Liver (tissue), 9 donors: Measurements from ENCODE around the gene PDGFB. TPM values are rescaled to one million over a fixed set of nuclear protein-coding genes. Genes with fewer than 3 reads are reported as not detected.

Experiments
- DNase-seq: peaks from one replicate; pipeline ENCODE4 v3.0.0-alpha.2; 2017; ENCODE audit warnings: low spot score
- H3K27ac ChIP-seq, 2 donors: one replicate each; pipeline ENCODE4 v1.7.0; 2013; ENCODE audit warnings: inconsistent platforms in 2 of 2, low read length in 2 of 2, control low read depth in 1 of 2, low read depth in 1 of 2, mild to moderate bottlenecking in 1 of 2
- H3K27me3 ChIP-seq, 4 donors: one replicate each; pipeline versions ENCODE4 v1.6.1 to v1.7.0; 2013; ENCODE audit warnings: low read length in 3 of 4, inconsistent platforms in 1 of 4, mild to moderate bottlenecking in 1 of 4, moderate library complexity in 1 of 4; ENCODE audit not compliant: control insufficient read depth in 4 of 4, insufficient read depth in 4 of 4
- H3K36me3 ChIP-seq, 4 donors: one replicate each; pipeline versions ENCODE4 v1.6.1 to v1.7.0; 2013; ENCODE audit warnings: low read length in 3 of 4, mild to moderate bottlenecking in 3 of 4, low read depth in 1 of 4, moderate library complexity in 1 of 4; ENCODE audit not compliant: control insufficient read depth in 4 of 4, insufficient read depth in 3 of 4
- H3K4me1 ChIP-seq, 4 donors: one replicate each; pipeline versions ENCODE4 v1.6.1 to v1.7.0; 2013; ENCODE audit warnings: low read length in 3 of 4, mild to moderate bottlenecking in 3 of 4, moderate library complexity in 1 of 4; ENCODE audit not compliant: control insufficient read depth in 4 of 4, insufficient read depth in 4 of 4
- H3K4me3 ChIP-seq, 3 donors: one replicate each; pipeline versions ENCODE4 v1.6.1 to v1.7.0; 2013; ENCODE audit warnings: low read length in 3 of 3, control low read depth in 1 of 3, low read depth in 1 of 3, mild to moderate bottlenecking in 1 of 3
- H3K9ac ChIP-seq, 2 donors: one replicate each; pipeline ENCODE4 v1.7.0; 2013; ENCODE audit warnings: low read length in 2 of 2, mild to moderate bottlenecking in 2 of 2, moderate library complexity in 2 of 2, control low read depth in 1 of 2, low read depth in 1 of 2
- H3K9me3 ChIP-seq, 4 donors: one replicate each; pipeline versions ENCODE4 v1.6.1 to v1.7.0; 2013; ENCODE audit warnings: low read length in 3 of 4; ENCODE audit not compliant: control insufficient read depth in 4 of 4
- ATF3 ChIP-seq: IDR thresholded peaks from 2 replicates; pipeline ENCODE4 v1.6.1; 2016; ENCODE audit warnings: antibody characterized with exemption
- CTCF ChIP-seq: fragments of 150-350 bp; IDR thresholded peaks from 2 replicates; pipeline ENCODE4 v1.5.1; 2017; ENCODE audit warnings: improper control_type of control experiment, low read depth, low read length; ENCODE audit not compliant: missing input control
- EGR1 ChIP-seq, 2 donors: IDR thresholded peaks; 2 replicates each; pipeline ENCODE4 v1.6.1; 2016 to 2018; ENCODE audit warnings: antibody characterized with exemption in 2 of 2, low read depth in 2 of 2
- FOXA1 ChIP-seq: IDR thresholded peaks from 2 replicates; pipeline ENCODE4 v1.6.1; 2016; ENCODE audit warnings: antibody characterized with exemption
- FOXA2 ChIP-seq: IDR thresholded peaks from 2 replicates; pipeline ENCODE4 v1.6.1; 2016; ENCODE audit warnings: antibody characterized with exemption
- GABPA ChIP-seq, 2 donors: IDR thresholded peaks in 1 of 2; conservative IDR thresholded peaks in 1 of 2; 2 replicates each; pipeline ENCODE4 v1.6.1; 2016; ENCODE audit warnings: antibody characterized with exemption in 2 of 2, mild to moderate bottlenecking in 1 of 2, moderate library complexity in 1 of 2
- HNF4A ChIP-seq, 2 donors: conservative IDR thresholded peaks; 2 replicates each; pipeline ENCODE4 v1.6.1; 2016; ENCODE audit warnings: antibody characterized with exemption in 2 of 2, mild to moderate bottlenecking in 2 of 2
- HNF4G ChIP-seq: IDR thresholded peaks from 2 replicates; pipeline ENCODE4 v1.6.1; 2016; ENCODE audit warnings: antibody characterized with exemption
- JUND ChIP-seq, 2 donors: IDR thresholded peaks; 2 replicates each; pipeline ENCODE4 v1.6.1; 2016; ENCODE audit warnings: antibody characterized with exemption in 2 of 2
- RAD21 ChIP-seq, 2 donors: IDR thresholded peaks; 2 replicates each; pipeline ENCODE4 v1.6.1; 2016; ENCODE audit warnings: antibody characterized with exemption in 2 of 2, mild to moderate bottlenecking in 2 of 2
- RXRA ChIP-seq, 2 donors: IDR thresholded peaks; 2 replicates each; pipeline ENCODE4 v1.6.1; 2017 to 2018; ENCODE audit warnings: antibody characterized with exemption in 2 of 2, mild to moderate bottlenecking in 1 of 2
- SP1 ChIP-seq: IDR thresholded peaks from 2 replicates; pipeline ENCODE4 v1.6.1; 2018; ENCODE audit warnings: antibody characterized with exemption, mild to moderate bottlenecking
- TAF1 ChIP-seq: conservative IDR thresholded peaks from 2 replicates; pipeline ENCODE4 v1.6.1; 2016; ENCODE audit warnings: antibody characterized with exemption, mild to moderate bottlenecking
- YY1 ChIP-seq: IDR thresholded peaks from 2 replicates; pipeline ENCODE4 v1.6.1; 2016; ENCODE audit warnings: antibody characterized with exemption, mild to moderate bottlenecking
- ZBTB33 ChIP-seq: IDR thresholded peaks from 2 replicates; pipeline ENCODE4 v1.6.1; 2016; ENCODE audit warnings: antibody characterized with exemption
- WGBS: extraction: QIAGEN DNeasy Blood & Tissue Kit; methylation state at CpG from one replicate; pipeline ENCODE4 v1.1.7; 2013; 5-methylcytosine and 5-hydroxymethylcytosine counted together
- polyA plus RNA-seq, 2 donors: library from polyadenylated mRNA; stranded (reverse) in 1 of 2; unstranded in 1 of 2; fragments of 200-250 nt in 1 of 2; fragments of >200 nt in 1 of 2; fragmentation: Nextera tagmentation in 1 of 2; extraction: Ambion mirVana in 1 of 2; gene quantifications; one replicate each; pipeline versions ENCODE4 v1.2.1 to v1.2.3, GENCODE V29; 2013 to 2015
- total RNA-seq, 2 donors: library from RNA; depleted of rRNA; stranded (reverse); fragments of >200 nt; gene quantifications; one replicate each; pipeline ENCODE4 v1.2.3, GENCODE V29; 2014
- TF ChIP-seq, protein P1 (sequence below): IDR thresholded peaks from 2 replicates; pipeline ENCODE4 v1.6.1; 2016; ENCODE audit warnings: antibody characterized with exemption, mild to moderate bottlenecking
- TF ChIP-seq, protein P2 (sequence below): IDR thresholded peaks from 2 replicates; pipeline ENCODE4 v1.6.1; 2016; ENCODE audit warnings: antibody characterized with exemption
- donor health status: healthy.
- donor health status: healthy.
- donor health status: healthy.
- donor health status: healthy.
- donor health status: healthy.

PDGFB gene
- total and polyA plus RNA-seq, 4 donors: 0.25 to 4.5 (median 1.7) TPM

DNA sequence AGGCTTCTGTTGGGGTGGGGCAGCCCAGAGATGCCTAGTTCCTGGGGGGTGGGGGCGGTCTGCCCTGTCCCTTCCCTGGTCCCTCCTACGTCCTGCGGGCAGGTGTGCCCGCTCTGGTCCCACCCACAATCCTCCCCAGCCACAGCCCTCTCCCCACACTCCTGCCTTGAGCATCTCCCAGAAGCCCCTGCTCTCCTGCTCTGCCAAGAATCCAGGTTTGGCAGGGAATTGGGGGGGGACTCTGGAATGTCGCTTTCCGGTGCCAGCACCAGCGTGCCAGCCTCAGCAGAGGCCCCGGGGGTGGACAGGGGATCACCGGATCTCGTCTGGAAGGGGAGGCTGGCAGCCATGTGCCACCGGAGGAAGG is 11.4 kb upstream of the PDGFB start:
- Histone ChIP-seq H3K4me3 (no peak overlapping the region), H3K9me3 (peaks cover under 1 to 3% (median 3%) of the 10 kb centered on the region in 4 donors), H3K9ac (no peak overlapping the region), H3K27me3 (no peaks in the 10 kb centered on the region), H3K36me3 (no peaks in the 10 kb centered on the region), H3K27ac (no peak overlapping the region), H3K4me1 (peaks cover 2 to 7% (median 3%) of the 10 kb centered on the region in 4 donors)
- DNase-seq: no peak
- WGBS: 86% methylated on average over 11 of the region's 11 CpGs
- TF ChIP-seq ZBTB33: no peak
- TF ChIP-seq RXRA (IDR thresholded peaks at IDR 0.05): no peak
- no peak for TF ChIP-seq JUND (IDR thresholded peaks at IDR 0.05)

DNA sequence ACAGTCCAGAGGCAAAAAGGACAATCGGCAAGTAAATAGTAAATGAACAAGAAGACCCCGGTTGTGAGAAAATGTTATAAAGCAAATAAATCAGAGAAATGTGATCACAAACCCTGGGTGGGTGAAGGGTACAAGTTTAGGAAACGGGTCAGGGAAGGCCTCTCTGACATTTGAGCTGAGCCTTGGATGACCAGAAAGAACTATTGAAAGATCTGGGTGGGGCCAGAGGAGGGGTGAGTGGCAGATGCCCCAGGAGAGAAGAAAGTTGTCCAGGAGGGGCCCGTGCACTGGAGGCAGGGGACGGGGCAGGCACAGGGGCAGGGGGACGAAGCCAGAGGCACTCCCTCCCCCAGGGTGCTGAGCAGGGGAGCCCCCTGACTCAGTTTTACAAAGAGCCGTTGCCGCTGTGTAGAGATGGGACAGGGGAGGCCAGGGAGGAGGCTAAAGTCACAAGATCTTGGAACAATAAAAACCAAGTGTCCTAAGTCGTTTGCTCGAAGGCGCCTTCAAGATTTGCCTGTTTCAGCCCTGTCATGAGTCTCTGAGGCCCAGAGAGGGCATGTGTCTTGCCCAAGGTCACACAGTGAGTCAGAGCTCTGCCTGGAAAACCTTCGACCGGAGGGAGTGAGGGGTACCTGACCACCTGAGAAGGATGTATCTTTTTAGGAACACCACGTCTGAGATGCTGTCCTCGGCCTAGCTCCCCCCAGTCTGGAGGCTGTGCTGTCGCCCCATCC is 10.8 kb upstream of the PDGFB start:
- no peaks in the 10 kb centered on the region for H3K27me3 ChIP-seq

DNA sequence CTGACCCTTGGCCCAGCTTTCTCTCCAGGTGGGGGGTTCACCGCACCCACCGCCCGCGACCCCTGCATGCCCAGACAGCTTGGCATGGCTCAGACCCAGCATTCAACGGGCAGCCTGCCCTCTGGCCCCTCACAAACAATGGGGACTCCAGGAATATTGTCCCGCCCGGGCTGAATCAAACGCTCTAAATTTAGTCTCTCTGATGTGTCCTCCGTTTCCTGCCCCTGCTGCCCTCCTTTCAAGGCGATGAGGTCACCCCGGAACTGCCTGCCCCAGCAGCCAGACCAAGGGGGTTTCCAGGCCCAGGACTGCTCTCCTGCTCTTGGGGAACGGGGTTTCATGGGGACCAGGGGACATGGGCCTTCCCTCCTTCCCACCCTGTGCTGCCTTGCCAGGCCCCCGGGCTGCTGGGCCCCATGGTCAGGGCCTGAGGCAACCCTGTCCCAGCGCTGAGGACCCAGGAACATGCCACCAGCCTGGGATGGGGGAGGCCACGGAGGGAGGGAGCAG is 10.1 kb upstream of the PDGFB start:
- Histone ChIP-seq H3K27ac (peak overlapping the region in 1 of 2 donors; percentile 30), H3K27me3 (no peaks in the 10 kb centered on the region), H3K9me3 (no peaks in the 10 kb centered on the region), H3K36me3 (no peaks in the 10 kb centered on the region), H3K4me3 (no peak overlapping the region), H3K4me1 (peaks cover 2 to 7% (median 3%) of the 10 kb centered on the region in 4 donors), H3K9ac (no peak overlapping the region)
- no peak for DNase-seq
- 58% methylated on average over 15 of the region's 15 CpGs for WGBS
- no peak for TF ChIP-seq YY1
- TF ChIP-seq, protein P1, sequence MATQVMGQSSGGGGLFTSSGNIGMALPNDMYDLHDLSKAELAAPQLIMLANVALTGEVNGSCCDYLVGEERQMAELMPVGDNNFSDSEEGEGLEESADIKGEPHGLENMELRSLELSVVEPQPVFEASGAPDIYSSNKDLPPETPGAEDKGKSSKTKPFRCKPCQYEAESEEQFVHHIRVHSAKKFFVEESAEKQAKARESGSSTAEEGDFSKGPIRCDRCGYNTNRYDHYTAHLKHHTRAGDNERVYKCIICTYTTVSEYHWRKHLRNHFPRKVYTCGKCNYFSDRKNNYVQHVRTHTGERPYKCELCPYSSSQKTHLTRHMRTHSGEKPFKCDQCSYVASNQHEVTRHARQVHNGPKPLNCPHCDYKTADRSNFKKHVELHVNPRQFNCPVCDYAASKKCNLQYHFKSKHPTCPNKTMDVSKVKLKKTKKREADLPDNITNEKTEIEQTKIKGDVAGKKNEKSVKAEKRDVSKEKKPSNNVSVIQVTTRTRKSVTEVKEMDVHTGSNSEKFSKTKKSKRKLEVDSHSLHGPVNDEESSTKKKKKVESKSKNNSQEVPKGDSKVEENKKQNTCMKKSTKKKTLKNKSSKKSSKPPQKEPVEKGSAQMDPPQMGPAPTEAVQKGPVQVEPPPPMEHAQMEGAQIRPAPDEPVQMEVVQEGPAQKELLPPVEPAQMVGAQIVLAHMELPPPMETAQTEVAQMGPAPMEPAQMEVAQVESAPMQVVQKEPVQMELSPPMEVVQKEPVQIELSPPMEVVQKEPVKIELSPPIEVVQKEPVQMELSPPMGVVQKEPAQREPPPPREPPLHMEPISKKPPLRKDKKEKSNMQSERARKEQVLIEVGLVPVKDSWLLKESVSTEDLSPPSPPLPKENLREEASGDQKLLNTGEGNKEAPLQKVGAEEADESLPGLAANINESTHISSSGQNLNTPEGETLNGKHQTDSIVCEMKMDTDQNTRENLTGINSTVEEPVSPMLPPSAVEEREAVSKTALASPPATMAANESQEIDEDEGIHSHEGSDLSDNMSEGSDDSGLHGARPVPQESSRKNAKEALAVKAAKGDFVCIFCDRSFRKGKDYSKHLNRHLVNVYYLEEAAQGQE: no peak
- no peak for TF ChIP-seq JUND (IDR thresholded peaks at IDR 0.05)
- TF ChIP-seq GABPA (IDR thresholded peaks at IDR 0.05 in 1 of 2, conservative IDR thresholded peaks at IDR 0.05 in 1 of 2): no peak
- TF ChIP-seq HNF4A (conservative IDR thresholded peaks at IDR 0.05): no peak
- no peak for TF ChIP-seq FOXA2
- TF ChIP-seq EGR1 (IDR thresholded peaks at IDR 0.05; ENCODE audit: low read depth in 2 of 2): no peak
- TF ChIP-seq CTCF: no peak
- TF ChIP-seq ZBTB33: no peak
- TF ChIP-seq, protein P2, sequence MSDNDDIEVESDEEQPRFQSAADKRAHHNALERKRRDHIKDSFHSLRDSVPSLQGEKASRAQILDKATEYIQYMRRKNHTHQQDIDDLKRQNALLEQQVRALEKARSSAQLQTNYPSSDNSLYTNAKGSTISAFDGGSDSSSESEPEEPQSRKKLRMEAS: no peak
- no peak for TF ChIP-seq RXRA (IDR thresholded peaks at IDR 0.05)

More for the DNA sequence above, 10.8 kb upstream of the PDGFB start:
- 82% methylated on average over 16 of the region's 16 CpGs for whole genome bisulfite sequencing
- peaks cover 2 to 7% (median 3%) of the 10 kb centered on the region in 4 donors for H3K4me1 ChIP-seq
- no peaks in the 10 kb centered on the region for H3K9me3 ChIP-seq
- DNase-seq: no peak
- no peak overlapping the region for H3K4me3 ChIP-seq
- TF ChIP-seq SP1 (no peak), TAF1 (no peak), RAD21 (IDR thresholded peaks at IDR 0.05) (no peak), GABPA (IDR thresholded peaks at IDR 0.05 in 1 of 2, conservative IDR thresholded peaks at IDR 0.05 in 1 of 2) (no peak), HNF4G (no peak), FOXA1 (no peak), HNF4A (conservative IDR thresholded peaks at IDR 0.05) (no peak), ATF3 (no peak), FOXA2 (no peak)
- TF ChIP-seq, protein P2: no peak
- no peak overlapping the region for H3K27ac ChIP-seq
- no peak overlapping the region for H3K9ac ChIP-seq
- H3K36me3 ChIP-seq: no peaks in the 10 kb centered on the region
